Measurements from ENCODE around the gene BEAN1.

Gene BEAN1

GRCh38 chr16:66391726-66392670 lies 35.1 kb upstream of the BEAN1 start:
- H3K4me1 ChIP-seq: no peaks in the 10 kb centered on the region
- TF ChIP-seq, protein P1, sequence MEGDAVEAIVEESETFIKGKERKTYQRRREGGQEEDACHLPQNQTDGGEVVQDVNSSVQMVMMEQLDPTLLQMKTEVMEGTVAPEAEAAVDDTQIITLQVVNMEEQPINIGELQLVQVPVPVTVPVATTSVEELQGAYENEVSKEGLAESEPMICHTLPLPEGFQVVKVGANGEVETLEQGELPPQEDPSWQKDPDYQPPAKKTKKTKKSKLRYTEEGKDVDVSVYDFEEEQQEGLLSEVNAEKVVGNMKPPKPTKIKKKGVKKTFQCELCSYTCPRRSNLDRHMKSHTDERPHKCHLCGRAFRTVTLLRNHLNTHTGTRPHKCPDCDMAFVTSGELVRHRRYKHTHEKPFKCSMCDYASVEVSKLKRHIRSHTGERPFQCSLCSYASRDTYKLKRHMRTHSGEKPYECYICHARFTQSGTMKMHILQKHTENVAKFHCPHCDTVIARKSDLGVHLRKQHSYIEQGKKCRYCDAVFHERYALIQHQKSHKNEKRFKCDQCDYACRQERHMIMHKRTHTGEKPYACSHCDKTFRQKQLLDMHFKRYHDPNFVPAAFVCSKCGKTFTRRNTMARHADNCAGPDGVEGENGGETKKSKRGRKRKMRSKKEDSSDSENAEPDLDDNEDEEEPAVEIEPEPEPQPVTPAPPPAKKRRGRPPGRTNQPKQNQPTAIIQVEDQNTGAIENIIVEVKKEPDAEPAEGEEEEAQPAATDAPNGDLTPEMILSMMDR (IDR thresholded peaks at IDR 0.05; ENCODE audit: low read depth, low read length): no peak
- no peak for DNase-seq

GRCh38 chr16:66395806-66396555 lies 31.1 kb upstream of the BEAN1 start:
- H3K4me3 ChIP-seq (ENCODE audit: low read depth, low read length): no peak overlapping the region
- TF ChIP-seq, protein P1 (IDR thresholded peaks at IDR 0.05; ENCODE audit: low read depth, low read length): no peak
- no peak for DNase-seq
- no peaks in the 10 kb centered on the region for H3K9me3 ChIP-seq
- H3K36me3 ChIP-seq: no peaks in the 10 kb centered on the region
- peaks cover 5% of the 10 kb centered on the region; the same call in 1 of the 2 replicates for H3K4me1 ChIP-seq
- no peaks in the 10 kb centered on the region for H3K27me3 ChIP-seq

More at GRCh38 chr16:66391726-66392670, 35.1 kb upstream of the BEAN1 start:
- Histone ChIP-seq H3K36me3 (no peaks in the 10 kb centered on the region), H3K4me3 (ENCODE audit: low read depth, low read length) (no peak overlapping the region), H3K9me3 (no peaks in the 10 kb centered on the region), H3K27me3 (no peaks in the 10 kb centered on the region)

DNA sequence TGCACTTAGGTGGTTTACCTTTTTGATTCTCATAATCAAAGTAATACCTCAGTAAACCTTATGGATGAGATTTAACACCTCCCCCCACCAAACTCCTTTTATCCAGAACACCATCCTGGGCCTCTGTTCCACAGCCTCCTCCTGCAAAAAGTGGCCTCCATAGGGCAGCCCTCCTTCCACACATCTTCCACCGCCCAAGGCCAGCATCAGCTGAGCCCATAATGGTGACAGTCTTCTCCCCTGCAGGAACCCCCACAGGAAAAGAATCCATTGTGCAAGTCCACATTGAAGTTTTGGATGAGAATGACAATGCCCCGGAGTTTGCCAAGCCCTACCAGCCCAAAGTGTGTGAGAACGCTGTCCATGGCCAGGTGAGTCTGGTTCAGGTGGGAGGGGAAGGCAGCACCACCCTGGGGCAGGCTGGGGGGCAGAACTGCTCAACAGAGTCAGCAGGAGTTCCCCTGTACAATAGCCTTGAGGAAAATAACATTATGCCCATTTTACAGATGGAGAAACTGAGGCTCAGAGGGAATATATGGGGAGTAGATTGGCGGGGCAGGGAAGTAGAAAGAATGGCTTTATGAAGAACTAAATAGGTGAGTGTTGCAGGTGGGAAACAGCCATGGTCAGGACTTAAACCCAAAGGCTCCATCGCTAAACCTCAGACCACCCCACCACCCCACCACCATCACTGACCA lies 29.2 kb upstream of the BEAN1 start:
- H3K27me3 ChIP-seq: no peaks in the 10 kb centered on the region
- TF ChIP-seq, protein P1 (IDR thresholded peaks at IDR 0.05; ENCODE audit: low read depth, low read length): no peak
- H3K4me3 ChIP-seq (ENCODE audit: low read depth, low read length): no peak overlapping the region
- H3K4me1 ChIP-seq: peaks cover 5% of the 10 kb centered on the region; the same call in 1 of the 2 replicates
- H3K9me3 ChIP-seq: no peaks in the 10 kb centered on the region
- H3K36me3 ChIP-seq: no peaks in the 10 kb centered on the region
- no peak for DNase-seq

- Histone ChIP-seq H3K4me3 (ENCODE audit: low read depth, low read length) (no peak overlapping the region), H3K9me3 (no peaks in the 10 kb centered on the region), H3K4me1 (peaks cover 5% of the 10 kb centered on the region; the same call in 1 of the 2 replicates), H3K36me3 (no peaks in the 10 kb centered on the region), H3K27me3 (no peaks in the 10 kb centered on the region)
- TF ChIP-seq, protein P1 (IDR thresholded peaks at IDR 0.05; ENCODE audit: low read depth, low read length): no peak
- DNase-seq: no peak
These were observed 28.1 kb upstream of the BEAN1 start for GRCh38 chr16:66399031-66399430.

- Histone ChIP-seq H3K9me3 (no peaks in the 10 kb centered on the region), H3K27me3 (no peaks in the 10 kb centered on the region), H3K36me3 (no peaks in the 10 kb centered on the region), H3K4me3 (ENCODE audit: low read depth, low read length) (no peak overlapping the region; the same call in 1 of the 2 replicates), H3K4me1 (peaks cover 5% of the 10 kb centered on the region; the same call in 1 of the 2 replicates)
- TF ChIP-seq, protein P1 (IDR thresholded peaks at IDR 0.05; ENCODE audit: low read depth, low read length): no peak
- DNase-seq: peak; percentile 72
These were observed 27.2 kb upstream of the BEAN1 start for GRCh38 chr16:66399930-66400329.
